22Rv1 (cell line): ENCODE data around the gene SERPINE1.

Experiments
- CTCF ChIP-seq: fragments of 450-650 bp; IDR thresholded peaks from 2 replicates; pipeline ENCODE4 v1.5.1; 2017; ENCODE audit warnings: mild to moderate bottlenecking
- ZFX ChIP-seq: fragments of 450-650 bp; IDR thresholded peaks from 2 replicates; pipeline ENCODE4 v1.6.1; 2017; ENCODE audit warnings: antibody characterized with exemption, borderline replicate concordance

DNA sequence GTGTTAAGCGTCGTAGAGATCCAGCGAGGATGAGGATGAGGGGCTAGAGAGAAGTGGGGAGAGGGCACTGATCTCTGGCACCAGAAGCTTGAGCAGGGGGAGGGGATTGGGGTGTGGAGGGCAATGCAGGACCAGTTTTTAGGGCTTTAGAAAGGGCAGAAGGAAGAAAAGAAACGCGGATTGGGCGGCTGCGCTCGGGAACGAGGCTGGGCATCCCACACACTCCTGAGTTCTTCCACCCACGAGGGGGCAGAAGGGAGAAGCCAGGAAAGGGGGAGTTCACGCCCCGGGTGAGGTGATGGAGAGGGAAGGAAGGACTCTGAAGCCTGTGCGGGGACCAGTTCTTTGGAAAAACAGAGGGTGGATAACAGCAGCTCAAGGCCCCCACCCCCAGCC lies 44.5 kb downstream of the SERPINE1 start:
- no peak for TF ChIP-seq CTCF
- TF ChIP-seq ZFX = no peak
